WTC11 (cell line): ENCODE data around the gene CCDC149. TPM values are rescaled to one million over a fixed set of nuclear protein-coding genes. Genes with fewer than 3 reads are reported as not detected.

Experiments
- ATAC-seq: fragments of 200-7000 bp; cut with Tn5 transposase; 2 replicates; pipeline ENCODE4 v1.10.0; 2021; ENCODE audit warnings: mild to moderate bottlenecking, moderate library complexity
- CTCF ChIA-PET: fragments of 300-600 bp; sonication (Branson Sonifier 250); formaldehyde crosslinking; loops from one replicate; lab custom pipeline; 2021; ENCODE audit warnings: antibody characterized with exemption; lab: Charles Lee
- POLR2A ChIA-PET: fragments of 350-600 bp; sonication (Branson Sonifier 250); formaldehyde crosslinking; loops from one replicate; lab custom pipeline; 2021; ENCODE audit warnings: antibody characterized with exemption; lab: Charles Lee
- DNase-seq: peaks from one replicate; pipeline ENCODE4 v3.0.0; 2021; ENCODE audit warnings: low spot score
- H3K27ac Mint-ChIP-seq: 2 replicates; pipeline ENCODE4 v1.8.0; 2021; ENCODE audit warnings: mixed read lengths
- H3K27me3 Mint-ChIP-seq: 2 replicates; pipeline ENCODE4 v1.8.0; 2021; ENCODE audit warnings: low read depth, mild to moderate bottlenecking, moderate library complexity, mixed read lengths
- H3K36me3 Mint-ChIP-seq: 2 replicates; pipeline ENCODE4 v1.8.0; 2021; ENCODE audit warnings: mixed read lengths
- H3K4me1 Mint-ChIP-seq: 2 replicates; pipeline ENCODE4 v1.8.0; 2022; ENCODE audit warnings: mixed read lengths
- H3K4me3 Mint-ChIP-seq: 2 replicates; pipeline ENCODE4 v1.8.0; 2021; ENCODE audit warnings: mild to moderate bottlenecking, moderate library complexity, mixed read lengths
- H3K9me3 Mint-ChIP-seq: 2 replicates; pipeline ENCODE4 v1.8.0; 2021; ENCODE audit warnings: mixed read lengths
- ATF6 ChIP-seq: sonication (generic); formaldehyde crosslinking; IDR thresholded peaks from 2 replicates; pipeline ENCODE4 v1.8.1; 2023; ENCODE audit warnings: mild to moderate bottlenecking, missing genetic modification reagents
- ESRRA ChIP-seq: sonication (generic); formaldehyde crosslinking; IDR thresholded peaks from 2 replicates; pipeline ENCODE4 v1.8.1; 2022; ENCODE audit warnings: mild to moderate bottlenecking, missing genetic modification reagents, borderline replicate concordance
- FOXJ3 ChIP-seq: sonication (generic); formaldehyde crosslinking; IDR thresholded peaks from 2 replicates; pipeline ENCODE4 v1.9.0; 2021; ENCODE audit warnings: missing genetic modification reagents, mild to moderate bottlenecking, borderline replicate concordance
- FOXK1 ChIP-seq: sonication (generic); formaldehyde crosslinking; IDR thresholded peaks from 2 replicates; pipeline ENCODE4 v1.8.0; 2022; ENCODE audit warnings: mild to moderate bottlenecking, moderate library complexity, missing genetic modification reagents
- GTF2I ChIP-seq: fragments of 250-450 bp; sonication (Bioruptor Pico); conservative IDR thresholded peaks from 2 replicates; pipeline ENCODE4 v1.4.0; 2021; ENCODE audit warnings: mild to moderate bottlenecking
- MXD4 ChIP-seq: fragments of 250-450 bp; sonication (Bioruptor Pico); IDR thresholded peaks from 2 replicates; pipeline ENCODE4 v1.8.0; 2021; ENCODE audit warnings: mild to moderate bottlenecking, moderate library complexity, borderline replicate concordance
- NR1H2 ChIP-seq: sonication (generic); formaldehyde crosslinking; IDR thresholded peaks from 2 replicates; pipeline ENCODE4 v1.9.0; 2021; ENCODE audit warnings: mild to moderate bottlenecking, moderate library complexity, missing genetic modification reagents
- OVOL2 ChIP-seq: fragments of 250-450 bp; sonication (Bioruptor Pico); IDR thresholded peaks from 2 replicates; pipeline ENCODE4 v1.9.0; 2021; ENCODE audit warnings: mild to moderate bottlenecking, borderline replicate concordance
- SOX15 ChIP-seq: fragments of 250-450 bp; sonication (Bioruptor Pico); IDR thresholded peaks from 2 replicates; pipeline ENCODE4 v1.9.0; 2021; ENCODE audit warnings: mild to moderate bottlenecking
- ZBTB43 ChIP-seq: sonication (generic); formaldehyde crosslinking; IDR thresholded peaks from 2 replicates; pipeline ENCODE4 v1.8.1; 2023; ENCODE audit warnings: mild to moderate bottlenecking, missing genetic modification reagents
- ZNF416 ChIP-seq: fragments of 250-450 bp; sonication (Bioruptor Pico); IDR thresholded peaks from 2 replicates; pipeline ENCODE4 v1.9.0; 2021; ENCODE audit warnings: mild to moderate bottlenecking, inconsistent platforms
- ZNF425 ChIP-seq: fragments of 250-450 bp; sonication (Bioruptor Pico); conservative IDR thresholded peaks from 2 replicates; pipeline ENCODE4 v1.9.0; 2021; ENCODE audit warnings: mild to moderate bottlenecking
- total RNA-seq: library from RNA; stranded (reverse); gene quantifications from 3 replicates; pipeline ENCODE4 v1.2.3, GENCODE V29; 2021
- TF ChIP-seq, protein P1 (sequence below): sonication (generic); formaldehyde crosslinking; IDR thresholded peaks from 2 replicates; pipeline ENCODE4 v1.8.0; 2022; ENCODE audit warnings: missing genetic modification reagents
- TF ChIP-seq, protein P2 (sequence below): sonication (generic); formaldehyde crosslinking; IDR thresholded peaks from 2 replicates; pipeline ENCODE4 v1.8.1; 2023; ENCODE audit warnings: mild to moderate bottlenecking, missing genetic modification reagents, moderate library complexity

The CCDC149 gene
- total RNA-seq, 1 experiment from 2014 or later: 3.9 TPM

GRCh38 chr4:24792552-24792951 lies 120.3 kb downstream of the CCDC149 start (continued):
- TF ChIP-seq, protein P1, sequence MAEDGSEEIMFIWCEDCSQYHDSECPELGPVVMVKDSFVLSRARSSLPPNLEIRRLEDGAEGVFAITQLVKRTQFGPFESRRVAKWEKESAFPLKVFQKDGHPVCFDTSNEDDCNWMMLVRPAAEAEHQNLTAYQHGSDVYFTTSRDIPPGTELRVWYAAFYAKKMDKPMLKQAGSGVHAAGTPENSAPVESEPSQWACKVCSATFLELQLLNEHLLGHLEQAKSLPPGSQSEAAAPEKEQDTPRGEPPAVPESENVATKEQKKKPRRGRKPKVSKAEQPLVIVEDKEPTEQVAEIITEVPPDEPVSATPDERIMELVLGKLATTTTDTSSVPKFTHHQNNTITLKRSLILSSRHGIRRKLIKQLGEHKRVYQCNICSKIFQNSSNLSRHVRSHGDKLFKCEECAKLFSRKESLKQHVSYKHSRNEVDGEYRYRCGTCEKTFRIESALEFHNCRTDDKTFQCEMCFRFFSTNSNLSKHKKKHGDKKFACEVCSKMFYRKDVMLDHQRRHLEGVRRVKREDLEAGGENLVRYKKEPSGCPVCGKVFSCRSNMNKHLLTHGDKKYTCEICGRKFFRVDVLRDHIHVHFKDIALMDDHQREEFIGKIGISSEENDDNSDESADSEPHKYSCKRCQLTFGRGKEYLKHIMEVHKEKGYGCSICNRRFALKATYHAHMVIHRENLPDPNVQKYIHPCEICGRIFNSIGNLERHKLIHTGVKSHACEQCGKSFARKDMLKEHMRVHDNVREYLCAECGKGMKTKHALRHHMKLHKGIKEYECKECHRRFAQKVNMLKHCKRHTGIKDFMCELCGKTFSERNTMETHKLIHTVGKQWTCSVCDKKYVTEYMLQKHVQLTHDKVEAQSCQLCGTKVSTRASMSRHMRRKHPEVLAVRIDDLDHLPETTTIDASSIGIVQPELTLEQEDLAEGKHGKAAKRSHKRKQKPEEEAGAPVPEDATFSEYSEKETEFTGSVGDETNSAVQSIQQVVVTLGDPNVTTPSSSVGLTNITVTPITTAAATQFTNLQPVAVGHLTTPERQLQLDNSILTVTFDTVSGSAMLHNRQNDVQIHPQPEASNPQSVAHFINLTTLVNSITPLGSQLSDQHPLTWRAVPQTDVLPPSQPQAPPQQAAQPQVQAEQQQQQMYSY (CRISPR knock-in tag): no peak
- TF ChIP-seq ATF6 (CRISPR knock-in tag): no peak
- TF ChIP-seq FOXK1 (CRISPR knock-in tag): no peak
- no peak for TF ChIP-seq GTF2I (CRISPR knock-in tag)
- TF ChIP-seq ZBTB43 (CRISPR knock-in tag): no peak
- TF ChIP-seq ESRRA (CRISPR knock-in tag): no peak
- TF ChIP-seq SOX15: no peak
- no peak for TF ChIP-seq OVOL2 (CRISPR knock-in tag)
- TF ChIP-seq ZNF425 (CRISPR knock-in tag): no peak
- TF ChIP-seq FOXJ3 (CRISPR knock-in tag): no peak
- TF ChIP-seq MXD4 (CRISPR knock-in tag): no peak
- no peak for TF ChIP-seq NR1H2 (CRISPR knock-in tag)

DNA sequence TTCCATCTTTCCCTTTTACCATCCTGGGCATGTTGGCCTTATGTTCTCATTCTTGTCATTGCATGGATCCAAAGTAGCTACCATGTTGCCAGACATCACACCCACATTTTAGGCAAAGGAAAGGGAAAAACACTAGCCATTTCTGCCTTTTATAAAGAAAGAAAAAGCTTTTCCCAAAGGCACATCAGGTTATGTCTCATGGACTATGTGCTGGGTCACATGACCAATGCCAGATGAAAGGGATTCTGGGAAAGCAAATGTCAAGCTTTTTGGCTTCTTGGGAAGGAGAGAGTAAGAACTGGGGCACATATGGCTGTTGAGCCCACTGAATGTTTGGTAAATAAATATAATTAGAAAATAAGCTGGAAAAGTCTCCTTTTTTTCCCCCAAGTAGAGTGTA lies 121.8 kb downstream of the CCDC149 start:
- Mint-ChIP-seq H3K27ac (no peak overlapping the region), H3K4me1 (peaks cover 24% of the 10 kb centered on the region), H3K27me3 (peaks cover 21% of the 10 kb centered on the region), H3K9me3 (peaks cover 19% of the 10 kb centered on the region), H3K4me3 (no peak overlapping the region), H3K36me3 (peaks cover 5% of the 10 kb centered on the region)
- no peak for DNase-seq
- TF ChIP-seq ZNF416 (CRISPR knock-in tag): no peak
- TF ChIP-seq, protein P2, sequence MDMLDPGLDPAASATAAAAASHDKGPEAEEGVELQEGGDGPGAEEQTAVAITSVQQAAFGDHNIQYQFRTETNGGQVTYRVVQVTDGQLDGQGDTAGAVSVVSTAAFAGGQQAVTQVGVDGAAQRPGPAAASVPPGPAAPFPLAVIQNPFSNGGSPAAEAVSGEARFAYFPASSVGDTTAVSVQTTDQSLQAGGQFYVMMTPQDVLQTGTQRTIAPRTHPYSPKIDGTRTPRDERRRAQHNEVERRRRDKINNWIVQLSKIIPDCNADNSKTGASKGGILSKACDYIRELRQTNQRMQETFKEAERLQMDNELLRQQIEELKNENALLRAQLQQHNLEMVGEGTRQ (CRISPR knock-in tag): peak; percentile 21; the same call in 1 of the 2 replicates
- CTCF ChIA-PET: no interaction called here
- POLR2A ChIA-PET: no interaction called here
- no peak for ATAC-seq
